K562 (cell line): Measurements from ENCODE around the gene SLC25A45. TPM values are rescaled to one million over a fixed set of nuclear protein-coding genes. Genes with fewer than 3 reads are reported as not detected.

Experiments
- ARNT ChIP-seq, 2 experiments: fragments of 450-650 bp; IDR thresholded peaks; 2 replicates each; pipeline ENCODE4 v1.6.1; 2016; ENCODE audit warnings: mild to moderate bottlenecking in 1 of 2
- CREB1 ChIP-seq, 2 experiments: sonication (generic) in 1 of 2; formaldehyde crosslinking in 1 of 2; IDR thresholded peaks; 2 replicates each; pipeline versions ENCODE4 v1.6.1 to v1.8.0; 2012 to 2022; ENCODE audit warnings: inconsistent platforms in 1 of 2, mild to moderate bottlenecking in 1 of 2, missing genetic modification reagents in 1 of 2, moderate library complexity in 1 of 2
- CXXC5 ChIP-seq: fragments of 250-450 bp; sonication (Bioruptor Pico); IDR thresholded peaks from 2 replicates; pipeline ENCODE4 v1.8.0; 2022; ENCODE audit warnings: inconsistent platforms, mild to moderate bottlenecking, moderate library complexity
- HMG20B ChIP-seq: fragments of 250-450 bp; sonication (Bioruptor Pico); IDR thresholded peaks from 2 replicates; pipeline ENCODE4 v1.5.0; 2021; ENCODE audit warnings: mild to moderate bottlenecking
- HNRNPL ChIP-seq: fragments of 200-400 bp; formaldehyde crosslinking; IDR thresholded peaks from 2 replicates; pipeline ENCODE4 v1.6.1; 2017; ENCODE audit warnings: low read depth, mild to moderate bottlenecking, low read length
- JUND ChIP-seq, 2 experiments: IDR thresholded peaks; 2 replicates in 1 of 2; 3 replicates in 1 of 2; pipeline ENCODE4 v1.6.1; 2011; ENCODE audit warnings: borderline replicate concordance in 2 of 2, low read depth in 2 of 2, low read length in 2 of 2, improper control_type of control experiment in 1 of 2, missing biosample characterization in 1 of 2, missing genetic modification characterization in 1 of 2, missing genetic modification reagents in 1 of 2
- MEF2A ChIP-seq: IDR thresholded peaks from 2 replicates; pipeline ENCODE4 v1.6.1; 2011; ENCODE audit warnings: low read depth, mild to moderate bottlenecking, low read length, moderate library complexity; ENCODE audit not compliant: control insufficient read depth
- NR2C2 ChIP-seq, 2 experiments: fragments of 200-800 bp in 1 of 2; sonication (Bioruptor generic) in 1 of 2; sonication (generic) in 1 of 2; formaldehyde crosslinking in 1 of 2; IDR thresholded peaks; 2 replicates each; pipeline versions ENCODE4 v1.6.1 to v1.8.0; 2016 to 2022; ENCODE audit warnings: mild to moderate bottlenecking in 1 of 2, missing compliant biosample characterization in 1 of 2, missing genetic modification characterization in 1 of 2, missing genetic modification reagents in 1 of 2
- PPARD ChIP-seq: fragments of 250-450 bp; sonication (Bioruptor Pico); IDR thresholded peaks from 2 replicates; pipeline ENCODE4 v1.8.0; 2022; ENCODE audit warnings: inconsistent platforms, mild to moderate bottlenecking, moderate library complexity
- PRMT5 ChIP-seq: sonication (generic); formaldehyde crosslinking; IDR thresholded peaks from 2 replicates; pipeline ENCODE4 v1.5.0; 2020; ENCODE audit warnings: missing genetic modification reagents
- PTRF ChIP-seq: fragments of 450-650 bp; IDR thresholded peaks from 2 replicates; pipeline ENCODE4 v1.6.1; 2016; ENCODE audit warnings: mild to moderate bottlenecking, missing genetic modification characterization, missing compliant biosample characterization
- RHOXF2B ChIP-seq: fragments of 250-450 bp; sonication (Bioruptor Pico); conservative IDR thresholded peaks from 2 replicates; pipeline ENCODE4 v1.5.1; 2021
- ZNF134 ChIP-seq: fragments of 250-450 bp; sonication (Bioruptor Pico); conservative IDR thresholded peaks from 2 replicates; pipeline ENCODE4 v1.4.0; 2020
- polyA plus RNA-seq, 8 experiments: library from polyadenylated mRNA; depleted of rRNA in 4 of 8; stranded (reverse) in 5 of 8; unstranded in 3 of 8; fragments of >200 nt; fragmentation: Nextera tagmentation in 2 of 8; fragmentation: Illumina TruSeq in 1 of 8; extraction: Ambion mirVana in 2 of 8; extraction: Trizol in 1 of 8; gene quantifications; 2 replicates each; pipeline versions ENCODE4 v1.2.1 to v1.2.3, GENCODE V29; 2011 to 2014; ENCODE audit warnings: inconsistent platforms in 1 of 8, missing spikeins in 1 of 8
- total RNA-seq, 7 experiments: library from RNA; depleted of rRNA in 6 of 7; stranded (reverse); fragments of >200 nt in 6 of 7; fragmentation: Illumina TruSeq in 2 of 7; extraction: Trizol in 2 of 7; gene quantifications; 2 replicates each; pipeline versions ENCODE4 v1.2.1 to v1.2.3, GENCODE V29; 2011 to 2021; ENCODE audit warnings: low replicate concordance in 1 of 7
- TF ChIP-seq, protein P1 (sequence below): fragments of 450-650 bp; IDR thresholded peaks from 2 replicates; pipeline ENCODE4 v1.6.1; 2016; ENCODE audit warnings: missing biosample characterization, missing genetic modification characterization
- TF ChIP-seq, protein P2 (sequence below), 2 experiments: fragments of 450-650 bp; formaldehyde crosslinking in 1 of 2; IDR thresholded peaks; 2 replicates each; pipeline versions ENCODE4 v1.4.0 to v1.6.1; 2014 to 2020; ENCODE audit warnings: mild to moderate bottlenecking in 2 of 2, borderline replicate concordance in 1 of 2, low read depth in 1 of 2

The SLC25A45 gene
- total and polyA plus RNA-seq, 9 of the 15 experiments (the other 6 are each of a cell fraction or from before 2014, with no cell fraction given), result 0.15 to 2.3 (median 0.68) TPM

DNA sequence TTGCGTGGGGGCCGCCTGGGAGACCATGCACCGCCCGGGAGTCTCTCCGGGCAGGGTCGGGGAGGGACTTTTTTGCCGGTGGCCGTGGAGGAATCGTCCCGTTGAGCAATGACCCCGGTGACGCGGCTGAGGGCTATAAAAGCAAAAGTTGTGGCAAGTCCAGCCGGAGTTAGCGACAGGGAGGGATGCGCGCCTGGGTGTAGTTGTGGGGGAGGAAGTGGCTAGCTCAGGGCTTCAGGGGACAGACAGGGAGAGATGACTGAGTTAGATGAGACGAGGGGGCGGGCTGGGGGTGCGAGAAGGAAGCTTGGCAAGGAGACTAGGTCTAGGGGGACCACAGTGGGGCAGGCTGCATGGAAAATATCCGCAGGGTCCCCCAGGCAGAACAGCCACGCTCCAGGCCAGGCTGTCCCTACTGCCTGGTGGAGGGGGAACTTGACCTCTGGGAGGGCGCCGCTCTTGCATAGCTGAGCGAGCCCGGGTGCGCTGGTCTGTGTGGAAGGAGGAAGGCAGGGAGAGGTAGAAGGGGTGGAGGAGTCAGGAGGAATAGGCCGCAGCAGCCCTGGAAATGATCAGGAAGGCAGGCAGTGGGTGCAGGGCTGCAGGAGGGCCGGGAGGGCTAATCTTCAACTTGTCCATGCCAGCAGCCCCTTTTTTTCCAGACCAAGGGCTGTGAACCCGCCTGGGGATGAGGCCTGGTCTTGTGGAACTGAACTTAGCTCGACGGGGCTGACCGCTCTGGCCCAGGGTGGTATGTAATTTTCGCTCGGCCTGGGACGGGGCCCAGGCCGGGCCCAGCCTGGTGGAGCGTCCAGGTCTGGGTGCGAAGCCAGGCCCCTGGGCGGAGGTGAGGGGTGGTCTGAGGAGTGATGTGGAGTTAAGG lies 40.4 kb upstream of the SLC25A45 start, which contains the start of gene NEAT1 (continued):
- TF ChIP-seq, protein P1, sequence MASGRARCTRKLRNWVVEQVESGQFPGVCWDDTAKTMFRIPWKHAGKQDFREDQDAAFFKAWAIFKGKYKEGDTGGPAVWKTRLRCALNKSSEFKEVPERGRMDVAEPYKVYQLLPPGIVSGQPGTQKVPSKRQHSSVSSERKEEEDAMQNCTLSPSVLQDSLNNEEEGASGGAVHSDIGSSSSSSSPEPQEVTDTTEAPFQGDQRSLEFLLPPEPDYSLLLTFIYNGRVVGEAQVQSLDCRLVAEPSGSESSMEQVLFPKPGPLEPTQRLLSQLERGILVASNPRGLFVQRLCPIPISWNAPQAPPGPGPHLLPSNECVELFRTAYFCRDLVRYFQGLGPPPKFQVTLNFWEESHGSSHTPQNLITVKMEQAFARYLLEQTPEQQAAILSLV, result peak; percentile 81
- TF ChIP-seq, protein P2, sequence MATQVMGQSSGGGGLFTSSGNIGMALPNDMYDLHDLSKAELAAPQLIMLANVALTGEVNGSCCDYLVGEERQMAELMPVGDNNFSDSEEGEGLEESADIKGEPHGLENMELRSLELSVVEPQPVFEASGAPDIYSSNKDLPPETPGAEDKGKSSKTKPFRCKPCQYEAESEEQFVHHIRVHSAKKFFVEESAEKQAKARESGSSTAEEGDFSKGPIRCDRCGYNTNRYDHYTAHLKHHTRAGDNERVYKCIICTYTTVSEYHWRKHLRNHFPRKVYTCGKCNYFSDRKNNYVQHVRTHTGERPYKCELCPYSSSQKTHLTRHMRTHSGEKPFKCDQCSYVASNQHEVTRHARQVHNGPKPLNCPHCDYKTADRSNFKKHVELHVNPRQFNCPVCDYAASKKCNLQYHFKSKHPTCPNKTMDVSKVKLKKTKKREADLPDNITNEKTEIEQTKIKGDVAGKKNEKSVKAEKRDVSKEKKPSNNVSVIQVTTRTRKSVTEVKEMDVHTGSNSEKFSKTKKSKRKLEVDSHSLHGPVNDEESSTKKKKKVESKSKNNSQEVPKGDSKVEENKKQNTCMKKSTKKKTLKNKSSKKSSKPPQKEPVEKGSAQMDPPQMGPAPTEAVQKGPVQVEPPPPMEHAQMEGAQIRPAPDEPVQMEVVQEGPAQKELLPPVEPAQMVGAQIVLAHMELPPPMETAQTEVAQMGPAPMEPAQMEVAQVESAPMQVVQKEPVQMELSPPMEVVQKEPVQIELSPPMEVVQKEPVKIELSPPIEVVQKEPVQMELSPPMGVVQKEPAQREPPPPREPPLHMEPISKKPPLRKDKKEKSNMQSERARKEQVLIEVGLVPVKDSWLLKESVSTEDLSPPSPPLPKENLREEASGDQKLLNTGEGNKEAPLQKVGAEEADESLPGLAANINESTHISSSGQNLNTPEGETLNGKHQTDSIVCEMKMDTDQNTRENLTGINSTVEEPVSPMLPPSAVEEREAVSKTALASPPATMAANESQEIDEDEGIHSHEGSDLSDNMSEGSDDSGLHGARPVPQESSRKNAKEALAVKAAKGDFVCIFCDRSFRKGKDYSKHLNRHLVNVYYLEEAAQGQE (IDR thresholded peaks at IDR 0.05; ENCODE audit: borderline replicate concordance), result peak; percentile 38
- TF ChIP-seq, protein P2 (CRISPR knock-in tag; IDR thresholded peaks at IDR 0.05; ENCODE audit: low read depth), result peak; percentile 96
- TF ChIP-seq PRMT5 (CRISPR knock-in tag) (peak; percentile 90), CXXC5 (no peak; the same call in 1 of the 2 replicates), CREB1 (IDR thresholded peaks at IDR 0.05) (peak; percentile 72), CREB1 (CRISPR knock-in tag; IDR thresholded peaks at IDR 0.05) (peak; percentile 12; the same call in 1 of the 2 replicates), PTRF (tag) (no peak), HMG20B (peak; percentile 100), JUND (IDR thresholded peaks at IDR 0.05; ENCODE audit: borderline replicate concordance, low read depth, low read length) (peak; percentile 85), JUND (tag; IDR thresholded peaks at IDR 0.05; ENCODE audit: borderline replicate concordance, low read depth, low read length) (no peak), NR2C2 (CRISPR knock-in tag; IDR thresholded peaks at IDR 0.05) (peak; percentile 89), NR2C2 (tag; IDR thresholded peaks at IDR 0.05) (no peak), RHOXF2B (CRISPR knock-in tag) (peak; percentile 99), ZNF134 (CRISPR knock-in tag) (peak; percentile 84), PPARD (CRISPR knock-in tag) (no peak), HNRNPL (peak; percentile 92), MEF2A (peak; percentile 69), ARNT (IDR thresholded peaks at IDR 0.05) (peak in 1 of 2 experiments; percentile 69; a peak in 2 of 4 replicates)
